BJ (cell line): ENCODE data around the gene DUSP2. TPM values are rescaled to one million over a fixed set of nuclear protein-coding genes. Genes with fewer than 3 reads are reported as not detected.
"Not testable (repeated sequence)": the region's sequence is repeated elsewhere in the genome, so short reads cannot be mapped to it uniquely, and the experiment has no call there.

Source experiments
- CTCF ChIA-PET: fragments of 350-600 bp; formaldehyde crosslinking; extraction: SDS; loops from one replicate; lab custom pipeline; 2021; ENCODE audit warnings: antibody characterized with exemption, inconsistent platforms; lab: Yijun Ruan, JAX
- POLR2A ChIA-PET: fragments of 300-600 bp; sonication (Branson Sonifier 250); formaldehyde crosslinking; extraction: SDS; loops from one replicate; lab custom pipeline; 2021; ENCODE audit warnings: antibody characterized with exemption; lab: Charles Lee
- DNase-seq: peaks from one replicate; pipeline ENCODE4 v3.0.0-alpha.2; 2011; ENCODE audit warnings: low read depth
- H3K27me3 ChIP-seq: 2 replicates; pipeline ENCODE4 v1.6.0; 2011; ENCODE audit warnings: low read length; ENCODE audit not compliant: control insufficient read depth, insufficient read depth
- H3K36me3 ChIP-seq: 2 replicates; pipeline ENCODE4 v1.5.1; 2011; ENCODE audit warnings: low read length; ENCODE audit not compliant: control insufficient read depth, insufficient read depth
- H3K4me3 ChIP-seq: 2 replicates; pipeline ENCODE4 v1.5.1; 2011; ENCODE audit warnings: low read depth, mild to moderate bottlenecking, control low read depth, low read length
- CTCF ChIP-seq: IDR thresholded peaks from 2 replicates; pipeline ENCODE4 v1.5.1; 2011; ENCODE audit warnings: low read depth, mild to moderate bottlenecking, control low read depth, inconsistent platforms, low read length, moderate library complexity; ENCODE audit not compliant: insufficient read depth
- polyA plus RNA-seq: library from polyadenylated mRNA; depleted of rRNA; stranded (reverse); fragments of >200 nt; gene quantifications from 2 replicates; pipeline ENCODE4 v1.2.3, GENCODE V29; 2011

DUSP2 gene
- polyA plus RNA-seq, 1 experiment, result 2.2 TPM

DNA sequence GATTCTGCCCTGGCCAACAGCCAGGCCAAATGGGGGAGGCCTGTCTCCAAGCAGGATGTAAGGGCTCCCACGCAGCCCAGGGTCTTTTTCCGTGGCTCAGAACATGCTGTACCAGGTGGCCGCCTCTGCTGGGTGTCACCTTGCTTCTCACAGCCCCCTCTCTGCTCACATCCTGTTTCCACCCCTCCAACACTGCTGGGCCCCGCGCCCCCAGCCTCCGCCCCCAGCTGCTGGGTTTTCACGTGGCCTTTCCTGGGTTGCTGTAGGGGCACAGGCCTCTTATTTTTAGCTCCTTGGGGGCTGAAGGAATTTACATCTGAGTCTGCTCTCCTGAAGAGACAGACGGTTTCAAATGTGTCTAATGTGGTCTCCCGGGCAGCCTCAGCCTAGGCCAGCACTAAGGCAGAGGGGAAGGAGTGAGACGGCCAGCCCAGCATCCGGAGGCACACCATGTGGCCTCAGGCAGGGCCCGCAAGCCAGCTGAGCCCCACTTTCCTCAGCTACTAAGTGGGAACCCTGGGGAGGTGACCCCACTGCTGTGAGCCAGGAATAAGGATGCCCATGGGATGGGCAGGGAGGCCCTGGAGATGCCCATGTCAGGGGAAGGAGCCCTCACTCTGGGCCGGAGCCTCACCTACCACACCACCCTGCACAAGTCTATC is 18.7 kb upstream of the DUSP2 start:
- 0 out of 2 replicates have a peak, but pooled peaks cover 2% of the 10 kb centered on the region for H3K27me3 ChIP-seq
- TF ChIP-seq CTCF, result no peak
- CTCF ChIA-PET, result interaction anchor here (1.2 kb wide), 1 partner anchor 11 kb away, joined by 4 read pairs; no protein-coding TSS in a partner anchor
- POLR2A ChIA-PET, result no interaction called here
- H3K4me3 ChIP-seq, result no peak overlapping the region
- H3K36me3 ChIP-seq, result no peaks in the 10 kb centered on the region
- no peak for DNase-seq

DNA sequence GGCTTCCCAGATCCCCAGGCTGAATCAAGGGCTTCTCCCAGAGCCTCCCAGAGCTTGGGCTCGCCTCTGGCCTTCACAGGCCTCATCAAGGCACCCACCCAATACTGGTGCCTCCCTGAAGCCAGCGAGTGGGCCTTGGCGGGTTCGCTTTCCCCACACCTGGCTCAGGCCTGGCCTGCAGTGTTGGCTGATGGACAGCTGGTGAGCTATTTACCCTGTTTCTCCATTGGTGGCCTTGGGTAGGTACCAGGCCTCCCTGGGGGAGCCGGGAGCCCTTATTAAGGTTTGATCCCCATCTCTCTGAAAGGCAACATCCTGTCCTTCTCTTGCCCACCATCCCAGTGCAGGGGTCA is 18.2 kb upstream of the DUSP2 start:
- DNase-seq, result no peak
- Histone ChIP-seq H3K4me3 (no peak overlapping the region), H3K36me3 (no peaks in the 10 kb centered on the region), H3K27me3 (0 out of 2 replicates have a peak, but pooled peaks cover 2% of the 10 kb centered on the region)
- TF ChIP-seq CTCF, result no peak
- ChIA-PET POLR2A (no interaction called here), CTCF (interaction anchor here (1.1 to 1.4 kb wide), 3 partner anchors 11 to 345 kb away, joined by 3 to 4 read pairs (median 4); no protein-coding TSS in a partner anchor)

DNA sequence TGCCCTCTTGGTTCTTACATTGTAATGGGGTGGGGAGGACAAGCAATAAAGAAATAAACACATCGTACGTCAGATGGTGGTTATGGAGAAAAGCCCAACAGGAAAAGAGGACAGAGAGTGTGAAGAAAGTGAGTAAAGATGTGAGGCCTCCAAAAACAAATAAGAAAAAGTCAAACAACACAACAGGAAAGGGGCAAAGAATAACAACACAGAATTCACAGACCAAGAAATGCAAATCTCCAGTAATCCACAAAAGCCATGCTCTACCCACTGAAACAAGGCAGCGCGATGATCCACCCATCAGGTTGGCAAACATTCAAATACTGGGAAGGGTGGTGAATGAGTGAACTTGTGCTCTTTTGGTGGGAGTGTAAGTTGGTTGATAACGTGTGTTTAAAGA is 16.7 kb upstream of the DUSP2 start:
- Histone ChIP-seq H3K27me3 (0 out of 2 replicates have a peak, but pooled peaks cover 2% of the 10 kb centered on the region), H3K36me3 (no peaks in the 10 kb centered on the region), H3K4me3 (no peak overlapping the region)
- POLR2A ChIA-PET, result no interaction called here
- no peak for TF ChIP-seq CTCF
- CTCF ChIA-PET, result interaction anchor here (1.4 kb wide), 1 partner anchor 347 kb away, joined by 3 read pairs; no protein-coding TSS in a partner anchor
- no peak for DNase-seq

- H3K4me3 ChIP-seq, H3K36me3 ChIP-seq, H3K27me3 ChIP-seq, POLR2A ChIA-PET, DNase-seq, CTCF ChIA-PET: not testable (repeated sequence)
Measured at GRCh38 chr2:96160366-96160765, 15.1 kb upstream of the DUSP2 start.

DNA sequence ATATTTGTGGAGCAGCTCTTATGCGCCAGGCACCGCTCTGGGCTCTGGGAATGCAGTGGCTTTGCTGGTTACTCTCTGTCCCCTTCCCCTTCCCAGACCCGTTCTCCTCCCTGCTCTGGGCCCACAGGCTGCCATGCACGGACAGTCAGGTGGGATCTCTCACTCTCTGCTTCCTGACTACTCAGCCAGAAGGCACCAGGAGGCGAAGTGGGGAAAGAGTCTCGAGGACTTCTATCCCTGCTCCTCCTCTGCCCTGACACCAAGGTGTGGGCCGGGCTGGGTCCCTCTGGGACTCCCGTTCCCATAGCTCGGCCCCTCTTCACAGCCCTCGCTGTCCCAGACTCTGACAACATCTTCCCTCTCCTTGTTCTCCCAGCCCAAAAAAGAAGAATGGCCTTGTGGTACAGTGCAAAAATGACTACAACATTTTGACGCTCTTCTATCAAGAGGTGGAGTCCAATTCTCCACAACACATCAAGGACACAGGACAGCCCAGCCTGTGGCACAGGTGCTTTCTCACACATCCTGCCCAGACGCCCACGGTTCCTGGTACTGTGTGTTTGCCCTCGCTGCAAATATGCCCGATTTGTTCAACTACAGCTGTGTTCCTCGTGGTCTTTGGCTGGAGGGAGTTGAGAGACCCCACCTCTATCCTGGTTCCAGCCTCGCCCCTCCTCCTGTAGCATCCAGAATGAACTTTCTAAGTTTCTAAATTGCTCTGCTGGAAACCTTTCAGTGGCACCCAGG is 14.0 kb upstream of the DUSP2 start:
- TF ChIP-seq CTCF, result no peak
- CTCF ChIA-PET, result interaction anchor here (1.0 to 1.1 kb wide), 2 partner anchors 15 to 21 kb away, joined by 6 read pairs; partner anchors contain the start of gene ASTL

More for the DNA sequence above, 14.0 kb upstream of the DUSP2 start:
- POLR2A ChIA-PET, result no interaction called here
- DNase-seq, result no peak
- H3K27me3 ChIP-seq, result 0 out of 2 replicates have a peak, but pooled peaks cover 2% of the 10 kb centered on the region
- no peaks in the 10 kb centered on the region for H3K36me3 ChIP-seq
- H3K4me3 ChIP-seq, result no peak overlapping the region
